IMR-90 (cell line): ENCODE results near the gene P3R3URF. TPM values are rescaled to one million over a fixed set of nuclear protein-coding genes. Genes with fewer than 3 reads are reported as not detected.

Source experiments
- ATAC-seq: fragments of 200-7000 bp; cut with Tn5 transposase; 2 replicates; pipeline ENCODE4 v1.9.1; 2020; ENCODE audit warnings: low read depth, mild to moderate bottlenecking, moderate library complexity
- BruUV-seq: library from RNA; stranded (reverse); fragments of 400-500 nt; replicated peaks from 2 replicates; lab custom pipeline; 2021; lab: Mats Ljungman, UMichigan
- CTCF ChIA-PET: fragments of 300-600 bp; formaldehyde crosslinking; extraction: SDS; loops from one replicate; lab custom pipeline; 2021; ENCODE audit warnings: antibody characterized with exemption; lab: Yijun Ruan, JAX
- POLR2A ChIA-PET: fragments of 300-600 bp; sonication (Branson Sonifier 250); formaldehyde crosslinking; loops from one replicate; lab custom pipeline; 2022; ENCODE audit warnings: antibody characterized with exemption; ENCODE audit not compliant: unreplicated experiment; lab: Charles Lee
- DNase-seq: peaks from one replicate; pipeline ENCODE4 v3.0.0; 2013
- H2AFZ ChIP-seq: replicated peaks from 2 replicates; pipeline ENCODE3; 2013; ENCODE audit warnings: low read length, mild to moderate bottlenecking; ENCODE audit not compliant: poor library complexity
- H2AK5ac ChIP-seq: 2 replicates; pipeline ENCODE4 v1.6.1; 2013; ENCODE audit warnings: low read depth, low read length, inconsistent platforms
- H2AK9ac ChIP-seq: replicated peaks from 2 replicates; pipeline ENCODE3; 2013; ENCODE audit warnings: mild to moderate bottlenecking, low read depth, low read length, moderate library complexity; ENCODE audit not compliant: poor library complexity
- H2BK120ac ChIP-seq: 2 replicates; pipeline ENCODE4 v1.6.1; 2013; ENCODE audit warnings: low read depth, low read length, inconsistent platforms
- H2BK15ac ChIP-seq: 3 replicates; pipeline ENCODE4 v1.6.1; 2013; ENCODE audit warnings: low read depth, low read length, inconsistent platforms
- H2BK20ac ChIP-seq: 2 replicates; pipeline ENCODE4 v1.6.1; 2013; ENCODE audit warnings: low read depth, mild to moderate bottlenecking, inconsistent platforms, low read length, moderate library complexity
- H2BK5ac ChIP-seq: 2 replicates; pipeline ENCODE4 v1.6.1; 2013; ENCODE audit warnings: mild to moderate bottlenecking, low read depth, low read length, inconsistent platforms; ENCODE audit not compliant: poor library complexity, severe bottlenecking
- H3K14ac ChIP-seq: replicated peaks from 2 replicates; pipeline ENCODE4 v1.6.1; 2013; ENCODE audit warnings: low read depth, low read length, inconsistent platforms
- H3K18ac ChIP-seq: 2 replicates; pipeline ENCODE4 v1.6.1; 2013; ENCODE audit warnings: low read depth, low read length, control low read depth
- H3K23ac ChIP-seq: 2 replicates; pipeline ENCODE4 v1.6.1; 2013; ENCODE audit warnings: low read depth, low read length, inconsistent platforms
- H3K27ac ChIP-seq: 2 replicates; pipeline ENCODE4 v1.5.1; 2013; ENCODE audit warnings: mild to moderate bottlenecking, control low read depth, low read length; ENCODE audit not compliant: insufficient read depth
- H3K27me3 ChIP-seq: 2 replicates; pipeline ENCODE4 v1.6.1; 2013; ENCODE audit warnings: low read length; ENCODE audit not compliant: control insufficient read depth, insufficient read depth
- H3K36me3 ChIP-seq: 2 replicates; pipeline ENCODE4 v1.6.1; 2013; ENCODE audit warnings: low read length, mixed read lengths; ENCODE audit not compliant: control insufficient read depth, insufficient read depth
- H3K4ac ChIP-seq: 2 replicates; pipeline ENCODE4 v1.6.1; 2013; ENCODE audit warnings: low read depth, low read length, inconsistent platforms
- H3K4me1 ChIP-seq: 2 replicates; pipeline ENCODE4 v1.6.1; 2013; ENCODE audit warnings: low read length, mixed read lengths; ENCODE audit not compliant: control insufficient read depth, insufficient read depth
- H3K4me2 ChIP-seq: 2 replicates; pipeline ENCODE4 v1.6.1; 2013; ENCODE audit warnings: low read depth, mild to moderate bottlenecking, control low read depth, low read length, moderate library complexity
- H3K4me3 ChIP-seq: 2 replicates; pipeline ENCODE4 v1.5.1; 2013; ENCODE audit warnings: low read depth, mild to moderate bottlenecking, control low read depth, low read length, moderate library complexity; ENCODE audit not compliant: insufficient read depth
- H3K56ac ChIP-seq: 2 replicates; pipeline ENCODE4 v1.6.1; 2013; ENCODE audit warnings: low read length, inconsistent platforms; ENCODE audit not compliant: insufficient read depth; ENCODE audit errors: extremely low read depth
- H3K79me1 ChIP-seq, 2 experiments: 2 replicates each; pipeline ENCODE4 v1.6.1; 2013; ENCODE audit warnings: low read length in 2 of 2, inconsistent platforms in 1 of 2, low read depth in 1 of 2
- H3K9ac ChIP-seq: 2 replicates; pipeline ENCODE4 v1.6.1; 2013; ENCODE audit warnings: low read depth, low read length, control low read depth
- H3K9me1 ChIP-seq: 2 replicates; pipeline ENCODE4 v1.6.1; 2013; ENCODE audit warnings: low read length, inconsistent platforms; ENCODE audit not compliant: insufficient read depth
- H3K9me3 ChIP-seq: 2 replicates; pipeline ENCODE4 v1.6.1; 2013; ENCODE audit warnings: low read length; ENCODE audit not compliant: control insufficient read depth, insufficient read depth
- H4K20me1 ChIP-seq: 2 replicates; pipeline ENCODE4 v1.6.1; 2013; ENCODE audit warnings: low read length, inconsistent platforms; ENCODE audit not compliant: insufficient read depth
- H4K5ac ChIP-seq: 2 replicates; pipeline ENCODE4 v1.6.1; 2013; ENCODE audit warnings: mild to moderate bottlenecking, low read depth, low read length, control low read depth
- H4K8ac ChIP-seq, 2 experiments: 2 replicates each; pipeline ENCODE4 v1.6.1; 2013; ENCODE audit warnings: low read depth in 2 of 2, low read length in 2 of 2, control low read depth in 1 of 2, inconsistent platforms in 1 of 2
- H4K91ac ChIP-seq: 2 replicates; pipeline ENCODE4 v1.6.1; 2013; ENCODE audit warnings: low read depth, low read length, inconsistent platforms; ENCODE audit not compliant: insufficient read depth
- CEBPB ChIP-seq: IDR thresholded peaks from 2 replicates; pipeline ENCODE4 v1.6.1; 2012; ENCODE audit warnings: low read depth, low read length, improper control_type of control experiment
- RCOR1 ChIP-seq: IDR thresholded peaks from 2 replicates; pipeline ENCODE4 v1.6.1; 2012; ENCODE audit warnings: mild to moderate bottlenecking, low read length, improper control_type of control experiment; ENCODE audit not compliant: insufficient replicate concordance
- WGBS, 2 experiments: methylation state at CpG; one replicate each; pipeline versions ENCODE4 v1.1.5 to v1.1.7; 2013; ENCODE audit warnings: missing lambda C conversion rate in 2 of 2; ENCODE audit not compliant: insufficient read length in 1 of 2; ENCODE audit errors: extremely low coverage in 2 of 2; 5-methylcytosine and 5-hydroxymethylcytosine counted together
- dilution Hi-C: fragments of 300-500 bp; cut with HindIII; formaldehyde crosslinking; loops from one replicate; pipeline ENCODE4 v1.14.3; 2018; ENCODE audit warnings: low sequenced_read_pairs; ENCODE audit not compliant: unreplicated experiment
- in situ Hi-C: fragments of 300-500 bp; cut with MboI; formaldehyde crosslinking; loops from 3 replicates; pipeline ENCODE4 v1.14.3; 2019; ENCODE audit warnings: low sequenced_read_pairs, inconsistent platforms, mixed read lengths
- intact Hi-C: fragments of 100-400 bp; cut with micrococcal nuclease; formaldehyde crosslinking; loops from 2 replicates; pipeline ENCODE4 v1.10.0; 2022
- polyA plus RNA-seq, 3 experiments: library from polyadenylated mRNA; depleted of rRNA; stranded (reverse); fragments of >200 nt; gene quantifications; 2 replicates each; pipeline ENCODE4 v1.2.3, GENCODE V29; 2012; ENCODE audit warnings: low replicate concordance in 1 of 3
- total RNA-seq: library from RNA; depleted of rRNA; stranded (reverse); fragments of >200 nt; gene quantifications from 2 replicates; pipeline ENCODE4 v1.2.3, GENCODE V29; 2012

P3R3URF gene
- total and polyA plus RNA-seq, 2 of the 4 experiments (the other 2 are of a cell fraction), result not detected

GRCh38 chr1:46174448-46175231 is 1.6 kb downstream of the P3R3URF start, which contains the start of gene TSPAN1:
TSPAN1 (plus strand) TSS chr1:46175087; CDS start chr1:46181108, 6,021 bp downstream.
- Histone ChIP-seq H3K14ac (peak within 1 kb of the TSS; percentile 37), H3K79me1 (no peaks in the 10 kb centered on the region), H3K9me1 (peaks cover 9% of the 10 kb centered on the region), H3K4ac (no peak within 1 kb of the TSS; the same call in 1 of the 2 replicates), H4K91ac (no peak within 1 kb of the TSS; the same call in 1 of the 2 replicates), H3K56ac (no peak within 1 kb of the TSS), H2AFZ (peak within 1 kb of the TSS; percentile 68), H4K20me1 (no peaks in the 10 kb centered on the region), H3K18ac (no peak within 1 kb of the TSS), H2BK5ac (no peak within 1 kb of the TSS), H3K4me2 (no peak within 1 kb of the TSS), H2AK9ac (peak within 1 kb of the TSS; percentile 45), H3K4me3 (no peak within 1 kb of the TSS), H2BK120ac (0 out of 2 replicates have a peak within 1 kb of the TSS, but pooled peaks have one; percentile 22), H3K27ac (no peak within 1 kb of the TSS), H2BK15ac (no peak within 1 kb of the TSS), H3K27me3 (peaks cover 7% of the 10 kb centered on the region; the same call in 1 of the 2 replicates), H4K8ac (no peak within 1 kb of the TSS), H4K5ac (no peak within 1 kb of the TSS), H2BK20ac (0 out of 2 replicates have a peak within 1 kb of the TSS, but pooled peaks have one; percentile 24), H3K4me1 (peaks cover 5% of the 10 kb centered on the region), H3K23ac (no peak within 1 kb of the TSS; the same call in 1 of the 2 replicates), H3K36me3 (no peaks in the 10 kb centered on the region), H3K9me3 (no peaks in the 10 kb centered on the region), H3K9ac (no peak within 1 kb of the TSS), H2AK5ac (no peak within 1 kb of the TSS; the same call in 1 of the 2 replicates)
- ATAC-seq (no peak), DNase-seq (peak; percentile 45)
- CTCF ChIA-PET, result no interaction called here
- POLR2A ChIA-PET, result no interaction called here
- in situ Hi-C loops, result loop anchor here (5.0 kb wide), 1 partner anchor 137 kb away; no protein-coding TSS in a partner anchor
- TF ChIP-seq RCOR1 (no peak), CEBPB (peak; percentile 77)
- dilution Hi-C loops, result loop anchor here (25.0 kb wide), 1 partner anchor 137 kb away; no protein-coding TSS in a partner anchor
- WGBS, 2 experiments, result 59% methylated on average over 7 of the region's 11 CpGs; no CpG with 5 or more reads in 1 of the 2 experiments
- intact Hi-C loops, result loop anchor here (5.0 kb wide), 2 partner anchors 117 to 292 kb away; no protein-coding TSS in a partner anchor
- BruUV-seq, result no TSS peak
